ENCODE measurements around the gene TRRAP.

TRRAP gene

GRCh38 chr7:98855610-98856422, 22.5 kb upstream of the TRRAP start:
- no peak for ATAC-seq (ENCODE audit: low read depth)
- H3K36me3 Mint-ChIP-seq, result peaks cover 3% of the 10 kb centered on the region
- no peak overlapping the region for H3K27ac Mint-ChIP-seq
- peaks cover 21% of the 10 kb centered on the region for H3K27me3 Mint-ChIP-seq
- no peaks in the 10 kb centered on the region for H3K9me3 Mint-ChIP-seq
- no peaks in the 10 kb centered on the region for H3K4me1 Mint-ChIP-seq
- no peak for DNase-seq (ENCODE audit: low spot score in 2 of 2)
- no peak overlapping the region for H3K4me3 Mint-ChIP-seq

DNA sequence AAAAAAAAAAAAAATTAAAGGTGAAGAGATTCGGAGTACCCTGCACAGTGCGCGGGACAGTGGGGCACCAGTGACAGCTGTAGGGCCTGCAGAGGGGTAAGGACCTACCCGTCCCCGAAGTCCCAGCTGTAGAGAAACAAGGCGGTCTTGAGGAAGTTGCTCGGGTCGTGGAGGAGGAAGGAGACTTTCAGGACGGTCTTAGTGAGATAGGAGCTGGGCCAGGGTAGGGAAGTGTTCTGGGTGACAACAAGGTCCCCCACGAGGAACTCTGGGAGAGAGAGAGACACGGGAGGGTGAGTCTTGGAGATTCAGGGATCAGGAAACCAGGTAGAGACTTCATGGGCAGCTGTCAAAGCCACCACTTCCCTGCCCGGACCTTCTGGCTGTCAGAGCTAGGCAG, 18.3 kb upstream of the TRRAP start:
- DNase-seq (ENCODE audit: low spot score in 2 of 2) (no peak), ATAC-seq (ENCODE audit: low read depth) (no peak)
- Mint-ChIP-seq H3K4me1 (peaks cover 2% of the 10 kb centered on the region), H3K36me3 (peaks cover 3% of the 10 kb centered on the region), H3K27me3 (peaks cover 19% of the 10 kb centered on the region), H3K27ac (no peak overlapping the region), H3K4me3 (no peak overlapping the region), H3K9me3 (no peaks in the 10 kb centered on the region)

- H3K9me3 Mint-ChIP-seq, result no peaks in the 10 kb centered on the region
- H3K27ac Mint-ChIP-seq, result no peak overlapping the region
- peaks cover 19% of the 10 kb centered on the region for H3K27me3 Mint-ChIP-seq
- ATAC-seq (ENCODE audit: low read depth) (no peak), DNase-seq (ENCODE audit: low spot score in 2 of 2) (no peak)
- peaks cover 3% of the 10 kb centered on the region for H3K36me3 Mint-ChIP-seq
- H3K4me3 Mint-ChIP-seq, result no peak overlapping the region
- peaks cover 2% of the 10 kb centered on the region for H3K4me1 Mint-ChIP-seq
Observed at GRCh38 chr7:98862203-98862602, 16.1 kb upstream of the TRRAP start.

- peaks cover 2% of the 10 kb centered on the region for H3K4me1 Mint-ChIP-seq
- H3K9me3 Mint-ChIP-seq, result no peaks in the 10 kb centered on the region
- H3K27me3 Mint-ChIP-seq, result peaks cover 19% of the 10 kb centered on the region
- H3K36me3 Mint-ChIP-seq, result peaks cover 3% of the 10 kb centered on the region
- H3K27ac Mint-ChIP-seq, result no peak overlapping the region
- ATAC-seq (ENCODE audit: low read depth) (no peak), DNase-seq (ENCODE audit: low spot score in 2 of 2) (no peak)
- H3K4me3 Mint-ChIP-seq, result no peak overlapping the region
Observed at GRCh38 chr7:98862716-98863420, 15.5 kb upstream of the TRRAP start.

GRCh38 chr7:98863601-98864000, 14.7 kb upstream of the TRRAP start:
- peaks cover 17% of the 10 kb centered on the region for H3K27me3 Mint-ChIP-seq
- peaks cover 3% of the 10 kb centered on the region for H3K36me3 Mint-ChIP-seq
- no peaks in the 10 kb centered on the region for H3K9me3 Mint-ChIP-seq
- H3K4me1 Mint-ChIP-seq, result peaks cover 2% of the 10 kb centered on the region
- H3K4me3 Mint-ChIP-seq, result no peak overlapping the region
- ATAC-seq (ENCODE audit: low read depth) (no peak), DNase-seq (ENCODE audit: low spot score in 2 of 2) (no peak)
- no peak overlapping the region for H3K27ac Mint-ChIP-seq

- DNase-seq (ENCODE audit: low spot score in 2 of 2) (no peak), ATAC-seq (ENCODE audit: low read depth) (no peak)
- H3K4me1 Mint-ChIP-seq, result peaks cover 2% of the 10 kb centered on the region
- no peaks in the 10 kb centered on the region for H3K9me3 Mint-ChIP-seq
- no peak overlapping the region for H3K4me3 Mint-ChIP-seq
- no peak overlapping the region for H3K27ac Mint-ChIP-seq
- H3K36me3 Mint-ChIP-seq, result peaks cover 3% of the 10 kb centered on the region
- peaks cover 11% of the 10 kb centered on the region for H3K27me3 Mint-ChIP-seq
Observed at GRCh38 chr7:98864731-98865453, 13.4 kb upstream of the TRRAP start.

- peaks cover 6% of the 10 kb centered on the region for H3K4me1 Mint-ChIP-seq
- ATAC-seq (ENCODE audit: low read depth), result no peak
- H3K36me3 Mint-ChIP-seq, result no peaks in the 10 kb centered on the region
- peaks cover 7% of the 10 kb centered on the region for H3K27me3 Mint-ChIP-seq
- H3K27ac Mint-ChIP-seq, result no peak overlapping the region
- H3K4me3 Mint-ChIP-seq, result no peak overlapping the region
- H3K9me3 Mint-ChIP-seq, result no peaks in the 10 kb centered on the region
- no peak for DNase-seq (ENCODE audit: low spot score in 2 of 2)
Observed at GRCh38 chr7:98866351-98866750, 12.0 kb upstream of the TRRAP start.

GRCh38 chr7:98866765-98867164, 11.6 kb upstream of the TRRAP start:
- no peak for DNase-seq (ENCODE audit: low spot score in 2 of 2)
- H3K36me3 Mint-ChIP-seq, result no peaks in the 10 kb centered on the region

GRCh38 chr7:98868450-98868849, 9.9 kb upstream of the TRRAP start:
- peaks cover 6% of the 10 kb centered on the region for H3K4me1 Mint-ChIP-seq

More at GRCh38 chr7:98866765-98867164, 11.6 kb upstream of the TRRAP start:
- Mint-ChIP-seq H3K4me1 (peaks cover 6% of the 10 kb centered on the region), H3K27me3 (peaks cover 7% of the 10 kb centered on the region), H3K27ac (no peak overlapping the region), H3K9me3 (no peaks in the 10 kb centered on the region), H3K4me3 (no peak overlapping the region)
- ATAC-seq (ENCODE audit: low read depth), result no peak

DNA sequence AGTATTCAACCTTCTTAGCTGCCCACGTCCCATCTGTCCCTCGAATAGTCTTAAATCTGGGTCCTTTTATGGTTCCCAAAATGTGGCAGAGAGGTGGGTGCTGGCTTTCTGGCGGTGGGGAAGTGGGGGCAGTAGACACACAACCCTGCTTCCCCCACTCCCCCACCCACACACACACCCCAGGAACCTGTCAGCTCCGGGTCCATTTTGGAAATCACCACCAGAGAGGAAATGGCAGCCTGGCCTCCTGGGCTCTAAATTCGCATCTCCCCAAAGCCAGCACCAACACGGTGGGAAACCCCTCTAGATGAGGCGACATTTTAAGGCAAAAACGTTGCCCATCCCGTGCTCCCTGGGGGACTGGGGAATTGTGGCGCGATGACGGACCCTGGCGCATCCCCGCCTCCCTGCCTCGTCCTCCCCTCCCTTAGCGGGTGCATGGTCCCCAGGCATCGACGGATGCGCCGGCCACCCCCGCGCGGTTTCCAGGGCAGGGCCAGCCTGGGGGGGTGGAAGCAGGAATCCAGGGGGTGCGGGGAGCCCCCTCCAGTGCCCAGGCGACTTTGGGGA, 9.2 kb upstream of the TRRAP start:
- Mint-ChIP-seq H3K27me3 (peaks cover 2% of the 10 kb centered on the region), H3K27ac (no peak overlapping the region), H3K36me3 (no peaks in the 10 kb centered on the region), H3K9me3 (no peaks in the 10 kb centered on the region), H3K4me1 (peaks cover 4% of the 10 kb centered on the region), H3K4me3 (peak overlapping the region; percentile 69)
- no peak for DNase-seq (ENCODE audit: low spot score in 2 of 2)
- no peak for ATAC-seq (ENCODE audit: low read depth)

More at GRCh38 chr7:98868450-98868849, 9.9 kb upstream of the TRRAP start:
- DNase-seq (ENCODE audit: low spot score in 2 of 2), result no peak
- H3K27me3 Mint-ChIP-seq, result peaks cover 5% of the 10 kb centered on the region
- no peaks in the 10 kb centered on the region for H3K36me3 Mint-ChIP-seq
- ATAC-seq (ENCODE audit: low read depth), result no peak
- H3K27ac Mint-ChIP-seq, result no peak overlapping the region
- no peaks in the 10 kb centered on the region for H3K9me3 Mint-ChIP-seq
- H3K4me3 Mint-ChIP-seq, result no peak overlapping the region

DNA sequence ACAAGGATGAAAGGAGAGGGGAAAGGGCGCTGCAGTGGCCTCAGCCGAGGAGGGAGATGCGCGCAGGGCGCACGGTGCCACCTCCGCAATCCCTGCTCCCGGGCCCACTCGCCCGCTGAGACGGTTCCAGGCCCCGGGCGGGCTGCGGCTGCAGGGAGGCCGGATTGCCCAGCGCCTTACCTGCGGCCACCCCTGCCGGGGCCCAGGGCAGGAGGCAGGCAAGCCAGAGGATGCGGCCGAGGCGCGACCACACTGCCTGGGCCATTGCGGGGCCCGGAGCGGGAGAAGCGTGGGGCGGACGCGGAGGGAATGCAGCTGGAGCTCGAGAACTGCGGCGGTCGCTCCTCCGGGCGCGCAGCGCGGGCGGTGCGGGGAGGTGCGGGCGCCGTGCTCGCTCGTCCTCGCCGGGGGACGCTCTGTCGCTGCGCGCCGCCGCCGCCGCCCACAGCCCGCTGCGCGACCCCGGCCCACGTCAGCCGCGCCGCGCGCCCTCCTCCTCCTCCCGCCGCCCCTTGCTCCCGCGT, 8.7 kb upstream of the TRRAP start, which contains the start of gene TMEM130:
TMEM130 (minus strand) TSS at position 418 of the 524 bp plus-strand sequence; CDS start at position 265, 153 bp downstream.
- Mint-ChIP-seq H3K9me3 (no peaks in the 10 kb centered on the region), H3K4me3 (peak within 1 kb of the TSS; percentile 94), H3K36me3 (no peaks in the 10 kb centered on the region), H3K4me1 (peaks cover 4% of the 10 kb centered on the region), H3K27ac (no peak within 1 kb of the TSS), H3K27me3 (peaks cover 2% of the 10 kb centered on the region)
- DNase-seq (ENCODE audit: low spot score in 2 of 2), result no peak
- peak; percentile 16 for ATAC-seq (ENCODE audit: low read depth)

DNA sequence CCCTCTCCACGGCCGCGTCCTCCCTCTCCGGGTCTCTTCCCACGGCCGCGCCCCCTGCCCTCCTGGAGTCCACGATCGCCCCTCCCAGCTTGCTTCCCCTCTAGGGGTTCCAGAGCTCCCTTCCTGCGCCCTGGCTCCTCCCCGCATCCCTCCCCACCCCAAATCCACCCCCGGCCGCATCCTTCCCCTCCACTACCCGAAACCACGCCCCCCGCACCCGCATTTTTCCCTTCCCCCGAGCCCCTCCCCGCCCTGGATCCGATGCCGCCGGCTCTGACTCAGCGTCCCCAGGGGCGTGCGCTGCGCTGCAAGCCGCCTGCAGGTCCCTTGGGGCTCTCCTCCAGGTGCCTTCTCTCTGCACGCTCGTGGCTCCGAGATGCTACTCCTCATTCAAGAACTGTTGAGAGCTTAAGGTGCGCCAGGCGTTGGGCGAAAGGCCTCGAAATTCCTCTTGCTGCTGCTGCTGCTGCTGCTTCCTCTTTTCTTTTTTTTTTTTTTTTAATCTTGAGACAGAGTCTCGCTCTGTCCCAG, 8.1 kb upstream of the TRRAP start:
- Mint-ChIP-seq H3K36me3 (no peaks in the 10 kb centered on the region), H3K4me3 (peak overlapping the region; percentile 94), H3K27ac (no peak overlapping the region), H3K4me1 (peaks cover 4% of the 10 kb centered on the region), H3K9me3 (no peaks in the 10 kb centered on the region), H3K27me3 (peaks cover 2% of the 10 kb centered on the region)
- peak; percentile 90 for ATAC-seq (ENCODE audit: low read depth)
- peak; percentile 57 to 70 for DNase-seq (ENCODE audit: low spot score in 2 of 2)

DNA sequence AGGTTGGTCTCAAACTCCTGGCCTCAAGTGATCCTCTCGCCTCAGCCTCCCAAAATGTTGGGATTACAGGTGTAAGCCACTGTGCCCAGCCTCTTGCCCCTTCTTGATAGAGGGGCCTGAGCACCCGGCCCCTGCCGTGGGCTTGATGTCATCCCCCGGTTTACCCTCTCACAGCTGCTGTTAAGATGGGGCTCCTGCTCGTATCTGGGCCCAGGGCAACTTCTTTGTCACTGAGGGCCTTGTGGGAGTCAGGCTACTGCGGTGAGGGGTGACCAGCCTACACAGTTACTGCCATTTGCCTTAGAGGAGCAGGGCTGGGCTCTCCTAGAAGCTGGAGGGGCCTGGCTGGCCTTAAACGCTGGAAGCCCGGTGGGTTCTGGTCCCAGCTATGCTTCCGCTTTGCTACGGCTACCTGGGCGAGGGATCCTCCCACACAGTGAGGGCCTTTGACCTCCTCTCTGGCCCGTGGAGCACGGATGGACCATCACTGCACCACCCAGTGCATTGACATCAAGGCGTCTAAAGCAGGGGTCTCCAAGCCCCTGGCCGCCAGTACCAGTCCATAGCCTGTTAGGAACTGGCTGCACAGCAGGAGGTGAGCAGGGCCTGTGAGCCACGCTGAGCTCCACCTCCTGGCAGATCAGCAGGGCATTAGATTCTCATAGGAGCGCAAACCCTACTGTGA, 7.4 kb upstream of the TRRAP start:
- DNase-seq (ENCODE audit: low spot score in 2 of 2) (no peak), ATAC-seq (ENCODE audit: low read depth) (no peak)
- Mint-ChIP-seq H3K27me3 (peaks cover 4% of the 10 kb centered on the region), H3K9me3 (no peaks in the 10 kb centered on the region), H3K27ac (no peak overlapping the region), H3K4me1 (peaks cover 4% of the 10 kb centered on the region), H3K4me3 (peak overlapping the region; percentile 94), H3K36me3 (no peaks in the 10 kb centered on the region)
